ENCODE measurements around the gene EMID1. TPM values are rescaled to one million over a fixed set of nuclear protein-coding genes. Genes with fewer than 3 reads are reported as not detected.
"Not testable (repeated sequence)": the region's sequence is repeated elsewhere in the genome, so short reads cannot be mapped to it uniquely, and the experiment has no call there.

EMID1 gene
- total RNA-seq, 1 experiment from 2014 or later: 1.1 TPM

DNA sequence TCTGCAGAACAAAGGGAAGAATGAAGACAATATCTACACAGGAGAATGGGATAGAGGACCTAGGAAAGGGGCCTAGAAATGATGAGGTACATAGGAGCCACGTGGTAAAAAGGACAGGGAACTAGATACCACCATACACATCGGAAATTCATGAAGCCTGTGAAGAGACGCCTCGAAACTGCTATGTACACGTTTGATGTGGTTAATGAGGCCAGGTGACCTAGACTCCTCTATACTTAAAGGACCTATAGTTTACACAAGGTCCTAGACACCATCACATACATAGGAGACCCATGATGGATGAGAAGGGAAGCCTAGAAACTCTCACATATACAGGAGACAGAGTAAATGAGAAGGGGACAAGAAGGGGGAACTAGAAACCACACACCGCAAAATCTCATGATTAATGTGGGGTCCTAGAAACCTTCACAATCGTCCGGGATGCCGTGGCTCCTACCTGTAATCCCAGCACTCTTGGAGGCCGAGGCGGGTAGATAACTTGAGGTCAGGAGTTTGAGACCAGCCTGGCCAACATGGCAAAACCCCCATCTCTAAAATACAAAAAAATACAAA lies 38.3 kb downstream of the EMID1 start:
- H3K36me3 ChIP-seq (ENCODE audit: low read depth): no peaks in the 10 kb centered on the region
- POLR2A ChIA-PET (ENCODE audit: unreplicated experiment): interaction anchor here (0.7 kb wide), 1 partner anchor 203 kb away, joined by 3 read pairs; no protein-coding TSS in a partner anchor
- intact Hi-C loops (cut with micrococcal nuclease; ENCODE audit: unreplicated experiment): loop anchor here (2.0 to 10.0 kb wide), 2 partner anchors 389 to 643 kb away; no protein-coding TSS in a partner anchor
- 0 out of 2 replicates have a peak, but pooled peaks cover 4% of the 10 kb centered on the region for H3K27me3 ChIP-seq (ENCODE audit: insufficient read depth, low read depth)
- no peak overlapping the region for H2AFZ ChIP-seq
- H3F3A ChIP-seq (ENCODE audit: insufficient read depth, low read depth): no peaks in the 10 kb centered on the region
- H3K9me2 ChIP-seq (ENCODE audit: insufficient read depth): no peaks in the 10 kb centered on the region
- no TSS peak for BruUV-seq (replicated peaks)
- CTCF ChIA-PET: no interaction called here
- no peak overlapping the region for H3K4me2 ChIP-seq
- H3K79me2 ChIP-seq (ENCODE audit: low read depth): no peaks in the 10 kb centered on the region
- TF ChIP-seq EZH2 (IDR thresholded peaks at IDR 0.05; ENCODE audit: low read depth): no peak
- TF ChIP-seq, protein P1, sequence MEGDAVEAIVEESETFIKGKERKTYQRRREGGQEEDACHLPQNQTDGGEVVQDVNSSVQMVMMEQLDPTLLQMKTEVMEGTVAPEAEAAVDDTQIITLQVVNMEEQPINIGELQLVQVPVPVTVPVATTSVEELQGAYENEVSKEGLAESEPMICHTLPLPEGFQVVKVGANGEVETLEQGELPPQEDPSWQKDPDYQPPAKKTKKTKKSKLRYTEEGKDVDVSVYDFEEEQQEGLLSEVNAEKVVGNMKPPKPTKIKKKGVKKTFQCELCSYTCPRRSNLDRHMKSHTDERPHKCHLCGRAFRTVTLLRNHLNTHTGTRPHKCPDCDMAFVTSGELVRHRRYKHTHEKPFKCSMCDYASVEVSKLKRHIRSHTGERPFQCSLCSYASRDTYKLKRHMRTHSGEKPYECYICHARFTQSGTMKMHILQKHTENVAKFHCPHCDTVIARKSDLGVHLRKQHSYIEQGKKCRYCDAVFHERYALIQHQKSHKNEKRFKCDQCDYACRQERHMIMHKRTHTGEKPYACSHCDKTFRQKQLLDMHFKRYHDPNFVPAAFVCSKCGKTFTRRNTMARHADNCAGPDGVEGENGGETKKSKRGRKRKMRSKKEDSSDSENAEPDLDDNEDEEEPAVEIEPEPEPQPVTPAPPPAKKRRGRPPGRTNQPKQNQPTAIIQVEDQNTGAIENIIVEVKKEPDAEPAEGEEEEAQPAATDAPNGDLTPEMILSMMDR (conservative IDR thresholded peaks at IDR 0.05): no peak
- no peaks in the 10 kb centered on the region for H4K20me1 ChIP-seq (ENCODE audit: insufficient read depth)
- H3K4me1 ChIP-seq (replicated peaks; ENCODE audit: insufficient read depth): no peaks in the 10 kb centered on the region
- H3K27ac ChIP-seq: no peak overlapping the region
- no peaks in the 10 kb centered on the region for H3K9me3 ChIP-seq (ENCODE audit: insufficient read depth, low read depth)
- H3K4me3 ChIP-seq: no peak overlapping the region
- DNase-seq: no peak

- Histone ChIP-seq H3K27ac (no peak overlapping the region), H4K20me1 (ENCODE audit: insufficient read depth) (no peaks in the 10 kb centered on the region), H3K27me3 (ENCODE audit: insufficient read depth, low read depth) (0 out of 2 replicates have a peak, but pooled peaks cover 4% of the 10 kb centered on the region), H2AFZ (no peak overlapping the region), H3K4me3 (no peak overlapping the region), H3K9me3 (ENCODE audit: insufficient read depth, low read depth) (no peaks in the 10 kb centered on the region), H3K9me2 (ENCODE audit: insufficient read depth) (no peaks in the 10 kb centered on the region), H3K79me2 (ENCODE audit: low read depth) (no peaks in the 10 kb centered on the region), H3K4me2 (no peak overlapping the region), H3K36me3 (ENCODE audit: low read depth) (no peaks in the 10 kb centered on the region), H3F3A (ENCODE audit: insufficient read depth, low read depth) (no peaks in the 10 kb centered on the region), H3K4me1 (replicated peaks; ENCODE audit: insufficient read depth) (no peaks in the 10 kb centered on the region)
- POLR2A ChIA-PET (ENCODE audit: unreplicated experiment): interaction anchor here (0.7 kb wide), 1 partner anchor 204 kb away, joined by 3 read pairs; no protein-coding TSS in a partner anchor
- TF ChIP-seq, protein P1 (conservative IDR thresholded peaks at IDR 0.05): no peak
- no peak for TF ChIP-seq EZH2 (IDR thresholded peaks at IDR 0.05; ENCODE audit: low read depth)
- BruUV-seq (replicated peaks): no TSS peak
- no peak for DNase-seq
- intact Hi-C loops (cut with micrococcal nuclease; ENCODE audit: unreplicated experiment): loop anchor here (2.0 to 10.0 kb wide), 3 partner anchors 203 to 644 kb away; no protein-coding TSS in a partner anchor
- CTCF ChIA-PET: interaction anchor here (0.6 kb wide), 1 partner anchor 463 kb away, joined by 8 read pairs; no protein-coding TSS in a partner anchor
Observed at GRCh38 chr22:29244785-29245625, 39.3 kb downstream of the EMID1 start.

GRCh38 chr22:29245626-29246385 lies 40.1 kb downstream of the EMID1 start:
- no peaks in the 10 kb centered on the region for H3K36me3 ChIP-seq (ENCODE audit: low read depth)
- no TSS peak for BruUV-seq (replicated peaks)
- peak in 1 of 2 experiments; percentile 52 for DNase-seq
- no peak overlapping the region for H2AFZ ChIP-seq
- no peaks in the 10 kb centered on the region for H3K79me2 ChIP-seq (ENCODE audit: low read depth)
- H3K9me2 ChIP-seq (ENCODE audit: insufficient read depth): no peaks in the 10 kb centered on the region
- 0 out of 2 replicates have a peak, but pooled peaks cover 4% of the 10 kb centered on the region for H3K27me3 ChIP-seq (ENCODE audit: insufficient read depth, low read depth)
- H3K4me1 ChIP-seq (replicated peaks; ENCODE audit: insufficient read depth): no peaks in the 10 kb centered on the region
- POLR2A ChIA-PET (ENCODE audit: unreplicated experiment): no interaction called here
- H3F3A ChIP-seq (ENCODE audit: insufficient read depth, low read depth): no peaks in the 10 kb centered on the region
- H3K27ac ChIP-seq: no peak overlapping the region
- no peaks in the 10 kb centered on the region for H4K20me1 ChIP-seq (ENCODE audit: insufficient read depth)
- no peak overlapping the region for H3K4me2 ChIP-seq
- no peaks in the 10 kb centered on the region for H3K9me3 ChIP-seq (ENCODE audit: insufficient read depth, low read depth)
- intact Hi-C loops (cut with micrococcal nuclease; ENCODE audit: unreplicated experiment): loop anchor here (2.0 to 10.0 kb wide), 3 partner anchors 204 to 645 kb away; no protein-coding TSS in a partner anchor
- H3K4me3 ChIP-seq: no peak overlapping the region
- CTCF ChIA-PET: interaction anchor here (0.6 kb wide), 1 partner anchor 464 kb away, joined by 8 read pairs; no protein-coding TSS in a partner anchor
- TF ChIP-seq, protein P1 (conservative IDR thresholded peaks at IDR 0.05): peak; percentile 97
- no peak for TF ChIP-seq EZH2 (IDR thresholded peaks at IDR 0.05; ENCODE audit: low read depth)

GRCh38 chr22:29247891-29248290 lies 42.2 kb downstream of the EMID1 start:
- H3K79me2 ChIP-seq (ENCODE audit: low read depth); H3K27ac ChIP-seq; H3F3A ChIP-seq (ENCODE audit: insufficient read depth, low read depth); DNase-seq; H3K4me3 ChIP-seq; H3K9me2 ChIP-seq (ENCODE audit: insufficient read depth); H3K9me3 ChIP-seq (ENCODE audit: insufficient read depth, low read depth); H2AFZ ChIP-seq; H3K27me3 ChIP-seq (ENCODE audit: insufficient read depth, low read depth); CTCF ChIA-PET; H3K4me1 ChIP-seq (replicated peaks; ENCODE audit: insufficient read depth); H3K36me3 ChIP-seq (ENCODE audit: low read depth); BruUV-seq (replicated peaks); H3K4me2 ChIP-seq; H4K20me1 ChIP-seq (ENCODE audit: insufficient read depth); POLR2A ChIA-PET (ENCODE audit: unreplicated experiment): not testable (repeated sequence)
- intact Hi-C loops (cut with micrococcal nuclease; ENCODE audit: unreplicated experiment): loop anchor here (5.0 to 10.0 kb wide), 2 partner anchors 206 to 393 kb away; no protein-coding TSS in a partner anchor

Data from PC-9 (cell line).